HL-60/S4 treated with phorbol 12-myristate 13-acetate at 8.2 ng/mL for 4 days and 3 days (cell line): ENCODE results near the gene DHX34.

Source experiments
- in situ Hi-C: fragments of 300-500 bp; cut with MboI; formaldehyde crosslinking; loops from 2 replicates; pipeline ENCODE4 v1.15.0; 2022; ENCODE audit warnings: low sequenced_read_pairs

Gene DHX34

DNA sequence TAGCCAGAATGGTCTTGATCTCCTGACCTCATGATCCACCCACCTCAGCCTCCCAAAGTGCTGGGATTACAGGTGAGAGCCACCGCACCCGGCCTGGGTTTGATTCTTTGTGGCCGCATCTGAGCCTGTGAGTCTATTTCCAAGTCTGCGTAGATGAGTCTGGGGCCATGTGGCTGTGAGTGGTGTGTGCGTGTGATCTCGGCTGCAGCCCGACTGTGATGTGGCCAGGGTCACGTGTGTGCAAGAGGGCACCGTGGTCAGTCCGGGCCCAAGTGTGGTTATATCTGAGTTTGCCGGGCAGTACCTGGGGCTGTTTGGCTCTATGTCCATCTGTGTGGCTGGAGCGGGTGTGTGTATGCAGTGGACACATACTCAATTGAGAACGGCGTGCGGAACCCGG, 64.8 kb downstream of the DHX34 start:
- in situ Hi-C loops, result no loop called here

DNA sequence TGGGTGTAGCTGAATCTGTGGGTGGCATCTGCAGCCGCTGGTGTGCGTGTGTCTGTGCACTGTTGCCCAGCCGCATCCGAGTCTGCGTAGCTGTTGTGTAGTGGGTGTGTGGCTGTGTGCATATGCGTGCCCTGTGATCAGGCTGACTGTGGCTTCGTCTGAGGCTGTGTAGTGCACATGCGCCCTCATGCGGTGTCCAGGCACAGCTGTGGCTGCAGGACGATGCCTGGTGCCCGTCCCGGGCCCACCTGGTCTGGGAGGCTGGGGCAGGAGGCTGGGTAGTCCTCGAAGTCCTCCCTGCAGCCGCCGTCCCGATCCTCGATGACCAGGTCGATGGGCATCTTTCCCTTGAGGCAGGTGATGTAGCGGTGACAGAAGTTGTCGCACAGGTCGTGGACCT, 65.4 kb downstream of the DHX34 start:
- in situ Hi-C loops, result no loop called here

DNA sequence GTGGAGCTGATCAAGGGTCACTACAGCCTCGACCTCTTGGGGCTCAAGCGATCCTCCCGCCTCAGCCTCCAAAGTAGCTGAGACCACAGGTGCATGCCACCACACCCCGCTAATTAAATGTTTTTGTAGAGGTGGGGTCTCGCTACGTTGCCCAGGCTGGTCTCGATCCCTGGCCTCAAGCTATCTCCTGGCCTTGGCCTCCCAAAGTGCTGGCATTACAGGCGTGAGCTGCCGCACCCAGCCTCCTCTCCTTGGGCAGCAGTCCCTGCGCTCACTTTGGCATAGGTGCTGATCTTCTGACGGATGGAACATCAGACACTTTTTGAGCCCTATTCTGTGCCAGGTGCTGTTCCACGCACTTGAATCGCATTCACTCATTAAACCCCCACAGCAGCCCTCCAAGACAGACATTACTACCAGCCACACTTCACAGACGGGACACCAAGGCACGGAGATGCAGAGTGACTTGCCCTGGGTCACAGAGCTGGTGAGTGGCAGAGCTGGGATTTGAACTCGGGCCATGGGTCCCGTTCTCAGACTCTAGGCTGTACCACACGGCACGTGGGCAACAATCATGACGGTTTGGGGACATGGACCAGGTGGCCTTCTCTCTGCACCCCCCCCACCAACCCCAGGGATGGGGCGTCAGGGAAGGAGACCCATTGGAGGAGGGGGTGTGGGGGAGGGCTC, 67.0 kb downstream of the DHX34 start:
- in situ Hi-C loops, result no loop called here

DNA sequence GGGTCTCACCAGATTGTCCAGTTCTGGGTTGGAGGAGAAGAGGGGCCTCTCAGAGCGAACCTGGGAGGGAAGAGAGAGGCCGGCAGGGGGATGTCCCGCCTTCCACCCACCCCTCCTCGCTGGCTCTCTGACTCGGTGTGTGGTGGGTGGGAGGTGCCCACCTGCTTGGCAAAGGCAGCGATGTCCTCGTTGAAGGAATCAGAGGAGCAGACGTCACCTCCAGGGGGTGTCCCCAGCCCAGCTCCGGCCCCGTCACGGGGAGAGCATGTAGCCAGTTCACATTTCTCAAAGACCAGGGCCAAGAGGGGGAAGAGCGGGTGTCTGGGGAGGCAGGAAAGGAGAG, 67.5 kb downstream of the DHX34 start:
- in situ Hi-C loops, result no loop called here

DNA sequence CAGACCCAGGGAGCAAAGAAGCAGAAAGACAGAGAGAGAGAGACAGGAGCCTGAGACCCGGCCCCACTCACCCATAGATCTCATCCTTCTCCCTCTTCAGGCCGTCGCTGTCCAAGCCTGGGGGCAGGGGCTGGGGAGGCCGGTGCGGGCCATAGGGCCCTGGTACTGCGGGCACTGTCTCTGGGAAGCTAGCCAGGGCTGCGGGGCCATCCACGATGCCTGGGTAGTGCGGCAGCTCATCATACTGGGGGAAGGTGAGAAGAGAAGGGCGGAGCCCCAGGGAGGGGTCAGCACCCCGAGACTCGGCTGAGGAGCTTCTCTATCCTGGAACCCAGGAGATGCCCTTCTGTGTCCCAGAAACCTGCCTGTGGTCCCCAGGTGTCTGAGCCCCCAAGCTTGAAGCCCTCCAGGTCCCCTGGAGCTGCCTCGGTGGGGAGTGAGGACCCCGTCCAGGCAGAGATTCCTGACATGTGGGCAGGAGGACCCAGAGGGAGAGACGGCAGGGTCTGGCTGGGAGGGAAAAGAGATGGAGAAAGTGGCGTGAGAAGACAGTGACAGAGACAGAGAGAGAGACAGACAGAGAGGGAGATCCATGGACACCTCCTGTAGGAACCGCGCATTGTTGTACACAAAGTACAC, 68.1 kb downstream of the DHX34 start:
- in situ Hi-C loops, result no loop called here

DNA sequence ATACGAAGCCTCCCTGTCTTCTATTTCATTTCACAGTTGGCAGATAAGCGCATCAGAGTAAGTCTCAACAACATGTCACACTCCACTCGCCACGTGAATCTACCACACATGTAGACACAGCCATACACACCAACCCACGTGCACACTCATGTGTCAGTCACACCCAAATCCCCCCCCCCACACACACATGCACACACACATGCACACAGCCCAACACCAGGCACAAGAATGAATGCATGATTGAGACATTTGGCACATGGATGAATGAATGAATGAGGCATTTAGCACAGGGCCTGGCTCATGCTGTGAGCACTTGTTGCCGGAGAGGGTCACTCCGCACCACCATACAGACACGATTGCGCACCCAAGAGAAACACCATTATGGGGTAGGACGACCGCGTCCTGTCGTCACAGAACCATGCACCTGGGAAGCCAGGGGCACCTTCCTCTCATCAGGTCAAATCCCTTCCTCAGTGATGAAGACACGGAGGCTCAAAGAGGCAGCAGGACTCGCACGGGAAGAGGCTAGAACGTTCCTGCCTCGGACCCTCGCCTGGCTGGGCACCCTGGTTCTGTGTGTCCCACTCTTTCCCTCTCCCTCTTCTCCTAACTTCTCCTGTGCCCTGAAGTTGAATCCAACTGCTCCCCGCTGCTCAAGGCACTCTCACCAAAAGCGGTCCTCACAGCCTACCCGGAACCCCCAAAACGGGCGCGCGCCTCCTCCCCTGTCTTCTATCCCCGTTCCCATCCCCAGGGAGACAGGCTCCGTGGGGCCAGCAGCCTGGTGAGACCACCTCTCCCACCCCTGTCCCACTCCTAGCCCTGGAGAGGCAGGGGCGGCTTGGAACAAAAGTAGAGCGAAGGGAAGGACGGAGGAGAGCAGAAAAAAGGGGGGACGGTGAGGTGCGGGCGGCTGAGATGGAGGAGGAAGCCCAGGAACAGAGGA, 68.9 kb downstream of the DHX34 start:
- in situ Hi-C loops, result no loop called here

DNA sequence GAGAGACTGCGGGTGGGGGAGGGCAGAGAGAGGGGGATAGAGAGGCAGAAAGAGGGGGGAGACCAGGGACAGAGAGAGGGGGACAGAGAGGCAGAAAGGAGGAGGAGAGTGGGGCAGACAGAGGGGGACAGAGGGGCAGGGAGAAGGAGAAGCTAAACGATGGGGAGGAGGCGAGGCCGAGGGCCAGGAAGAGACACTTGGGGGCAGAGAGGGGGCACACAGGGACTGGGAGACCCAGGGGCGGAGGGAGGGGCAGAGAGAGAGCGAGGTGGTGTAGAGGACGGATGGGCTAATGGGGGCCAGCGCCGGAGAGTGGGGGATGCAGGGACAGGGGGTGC, 69.5 kb downstream of the DHX34 start:
- in situ Hi-C loops, result no loop called here

DNA sequence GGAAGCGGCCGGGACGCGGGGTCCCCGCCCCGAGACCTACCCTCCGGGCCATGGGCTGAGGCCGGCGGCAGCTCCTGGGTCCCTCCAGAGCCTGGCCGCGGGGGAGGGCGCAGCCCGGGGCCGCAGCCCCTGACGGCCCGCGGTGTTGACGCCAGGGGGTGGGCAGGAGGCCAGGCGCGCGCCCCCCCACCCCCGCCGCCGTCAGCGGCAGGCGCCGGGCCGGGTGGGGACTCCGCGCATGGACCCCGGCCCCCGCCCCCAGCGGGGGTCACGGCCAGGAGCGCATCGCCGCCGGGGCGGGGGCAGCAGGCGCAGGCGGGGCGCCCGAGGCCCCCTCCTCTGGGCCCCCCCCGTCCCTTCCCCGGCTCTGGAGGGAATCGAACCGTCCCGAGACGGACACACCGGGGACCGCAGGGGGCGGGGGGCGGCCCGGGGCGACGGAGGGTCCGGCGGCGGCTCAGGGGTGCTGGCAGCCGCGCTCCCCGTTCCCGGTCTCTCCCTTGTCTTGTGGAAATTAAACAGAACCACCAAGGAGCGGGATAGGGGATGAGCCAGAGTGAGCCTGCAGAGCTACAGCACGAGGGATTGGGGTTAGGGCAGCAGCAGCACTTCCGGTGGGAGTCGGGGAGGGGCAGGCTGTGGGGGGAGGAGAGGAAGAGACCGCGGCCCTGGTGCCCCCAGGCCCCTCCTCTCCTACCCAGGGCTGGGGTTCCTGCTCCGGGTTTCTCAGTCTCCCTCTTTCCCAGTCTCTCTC, 70.1 kb downstream of the DHX34 start, which contains the start of gene MEIS3:
MEIS3 (minus strand) TSS at position 498 of the 754 bp plus-strand sequence; CDS start at position 52, 446 bp downstream.
- in situ Hi-C loops, result no loop called here

DNA sequence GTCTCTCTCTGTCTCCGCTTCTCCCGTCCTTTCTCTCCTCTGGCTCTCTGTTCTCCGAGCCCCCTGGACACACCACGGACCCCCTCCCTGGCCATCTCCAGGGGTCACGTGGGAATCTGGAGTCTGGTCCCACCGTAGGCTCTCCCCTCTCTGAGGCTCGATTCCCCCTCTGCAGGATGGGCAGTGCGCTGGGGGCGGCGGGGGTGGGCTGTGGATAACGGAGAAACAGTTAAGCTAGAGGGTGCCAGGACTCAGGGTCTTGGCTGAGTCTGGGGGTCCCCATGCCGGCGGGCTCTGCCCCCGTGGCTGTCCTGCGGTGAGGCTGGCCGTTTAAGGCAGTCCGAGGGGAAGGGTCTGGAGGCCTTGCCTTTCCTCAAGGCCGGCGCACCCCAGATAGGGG, 70.7 kb downstream of the DHX34 start:
- in situ Hi-C loops, result no loop called here

DNA sequence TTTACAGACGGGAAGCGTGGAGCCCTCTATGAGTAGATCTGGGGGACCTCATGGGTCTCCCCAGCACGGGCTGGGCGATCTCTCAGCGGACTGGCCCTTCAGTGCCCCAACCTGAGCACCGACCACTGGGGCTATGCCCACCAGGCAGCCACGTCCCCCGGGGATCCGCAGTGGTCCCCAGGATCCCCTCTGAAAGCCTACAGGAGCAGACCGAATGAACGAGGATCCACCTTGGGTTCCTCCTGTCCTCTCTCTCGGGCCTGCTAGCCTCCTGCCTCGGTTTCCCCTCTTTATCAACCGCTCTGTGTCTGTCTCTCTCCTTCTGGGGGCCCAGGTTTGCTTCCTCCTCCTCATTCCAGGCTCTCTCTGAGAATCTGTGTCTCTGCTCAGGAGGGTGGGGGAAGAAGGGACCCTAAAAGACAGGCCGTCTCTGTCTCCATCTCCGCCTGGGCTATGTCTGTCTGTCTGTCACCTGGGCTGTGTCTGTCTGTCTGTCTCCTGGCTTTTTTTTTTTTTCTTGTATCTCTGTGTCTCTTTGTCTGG, 72.2 kb downstream of the DHX34 start:
- in situ Hi-C loops, result no loop called here

DNA sequence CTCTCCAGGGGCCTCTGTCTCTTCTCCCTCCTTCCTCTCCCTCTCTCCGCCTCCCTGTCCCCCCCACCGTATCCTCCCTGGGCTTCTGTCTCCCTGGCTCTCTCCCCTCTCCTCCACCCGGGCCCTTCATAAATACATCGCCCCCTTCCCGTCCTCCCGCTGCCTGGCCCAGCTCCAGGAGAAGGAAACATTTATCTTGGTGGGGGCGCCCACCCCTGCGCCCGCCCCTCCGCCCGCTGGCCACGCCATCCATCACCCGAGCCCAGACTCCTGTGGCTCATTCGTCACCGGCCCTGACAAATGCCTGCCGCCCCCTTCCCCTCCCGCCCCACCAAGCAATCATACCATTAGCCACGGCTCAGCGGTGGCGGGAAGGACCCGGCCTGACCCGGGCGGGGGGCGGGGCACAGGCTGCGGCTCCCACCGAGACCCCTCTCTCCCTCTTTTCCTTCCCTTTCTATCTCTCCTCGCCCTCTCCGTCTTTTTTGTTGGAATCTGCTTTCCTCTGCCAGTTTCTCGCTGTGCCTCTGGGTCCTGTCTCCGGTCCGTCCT, 72.8 kb downstream of the DHX34 start:
- in situ Hi-C loops, result no loop called here

DNA sequence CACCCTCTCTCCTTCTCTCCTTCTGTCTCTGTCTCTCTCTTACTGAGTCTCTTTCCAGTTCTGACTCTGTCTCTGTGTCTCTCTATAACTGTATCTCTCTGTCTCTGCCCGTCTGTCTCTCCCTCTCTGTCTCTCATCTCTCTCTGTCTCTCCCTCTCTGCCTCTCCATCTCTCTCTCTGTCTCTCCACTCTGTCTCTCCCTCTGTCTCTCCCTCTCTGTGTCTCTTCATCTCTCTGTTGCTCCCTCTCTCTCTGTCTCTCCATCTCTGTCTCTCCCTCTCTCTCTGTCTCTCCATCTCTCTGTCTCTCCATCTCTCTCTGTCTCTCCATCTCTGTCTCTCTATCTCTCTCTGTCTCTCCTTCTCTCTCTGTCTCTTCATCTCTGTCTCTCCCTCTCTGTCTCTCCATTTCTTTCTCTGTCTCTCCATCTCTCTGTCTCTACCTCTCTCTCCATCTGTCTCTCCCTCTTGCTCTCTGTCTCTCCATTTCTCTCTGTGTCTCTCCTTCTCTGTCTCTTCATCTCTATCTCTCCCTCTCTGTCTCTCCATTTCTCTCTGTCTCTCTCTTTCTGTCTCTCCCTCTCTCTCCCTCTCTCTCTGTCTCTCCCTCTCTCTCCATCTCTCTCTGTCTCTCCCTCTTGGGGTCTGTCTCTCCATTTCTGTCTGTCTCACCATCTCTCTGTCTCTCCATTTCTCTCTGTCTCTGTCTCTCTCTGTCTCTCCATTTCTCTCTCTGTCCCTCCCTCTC, 73.5 kb downstream of the DHX34 start:
- in situ Hi-C loops, result no loop called here

DNA sequence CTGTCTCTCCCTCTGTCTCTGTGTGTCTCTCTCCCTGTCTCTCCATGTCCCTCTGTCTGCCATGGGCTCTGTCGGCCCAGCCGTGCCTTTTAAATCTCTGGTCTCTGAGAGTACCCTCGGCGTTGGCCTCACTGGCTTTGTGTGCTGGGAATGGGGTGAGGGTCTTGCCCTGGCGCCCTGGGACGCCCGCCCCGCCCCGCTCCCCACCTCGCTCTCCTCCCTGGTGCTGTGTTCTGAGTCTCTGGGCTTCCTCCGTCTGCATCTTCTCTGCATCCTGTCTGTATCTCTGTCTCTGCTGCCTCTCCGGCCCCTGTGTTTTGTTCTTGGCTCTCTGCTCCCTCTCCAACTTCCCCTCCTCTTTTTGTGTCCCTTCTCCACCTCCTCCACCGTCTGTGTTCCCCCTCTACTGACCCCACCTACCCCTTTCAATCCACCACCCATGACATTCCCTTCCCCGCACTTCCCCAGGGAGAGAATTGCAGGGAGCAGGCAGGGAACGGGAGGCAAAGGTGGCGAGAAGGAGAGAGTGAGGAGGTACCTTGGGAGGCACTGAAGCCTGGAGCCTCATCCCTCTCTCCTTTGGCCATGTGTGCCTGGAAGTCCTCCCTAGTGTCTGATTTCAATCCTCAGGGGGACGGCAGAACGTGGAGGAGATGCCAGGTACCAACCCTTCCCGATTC, 74.2 kb downstream of the DHX34 start:
- in situ Hi-C loops, result no loop called here

DNA sequence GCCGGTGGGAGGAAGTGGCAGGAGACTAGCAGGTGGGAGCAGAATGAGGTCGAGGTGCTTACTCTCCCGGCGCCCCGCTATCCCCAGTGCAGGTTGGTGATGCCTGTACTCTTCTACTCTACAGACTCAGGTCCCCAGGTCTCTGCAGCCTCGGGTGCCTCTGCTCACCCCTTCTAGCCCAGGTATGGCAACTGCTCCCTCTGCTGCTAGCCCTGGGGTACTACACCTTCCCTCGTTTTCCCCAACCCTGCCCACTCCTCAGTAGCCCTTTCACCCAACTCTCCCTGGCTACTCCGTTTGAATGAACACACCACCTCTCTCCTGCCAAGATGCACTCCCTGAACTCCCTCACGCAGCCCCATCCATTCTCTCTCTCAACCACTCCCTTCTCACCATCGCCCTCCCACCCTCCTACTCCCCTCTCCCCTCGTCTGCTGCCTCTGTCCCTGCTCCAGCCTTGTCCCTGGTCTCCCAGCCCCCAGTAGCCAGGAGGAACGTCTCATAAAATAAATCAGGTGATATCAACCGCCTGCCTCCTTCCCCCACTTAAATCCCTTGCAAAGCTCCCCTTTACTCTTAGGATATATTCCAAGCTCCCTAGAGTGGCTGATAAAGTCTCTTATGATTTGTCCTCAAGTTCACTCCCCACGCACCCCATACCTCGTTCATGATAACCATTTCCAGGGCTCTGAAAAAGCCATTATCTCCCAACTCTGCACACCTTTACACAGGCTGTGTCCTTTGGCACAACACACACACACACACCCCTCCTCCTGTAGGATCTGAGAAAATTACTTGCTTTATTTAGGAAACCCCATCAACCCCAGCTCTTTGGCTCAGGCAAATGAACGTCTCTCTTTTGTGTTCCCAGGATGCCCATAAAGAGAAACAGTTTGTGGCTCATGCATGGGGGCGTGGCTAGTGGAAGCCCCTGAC, 78.4 kb downstream of the DHX34 start:
- in situ Hi-C loops, result no loop called here

DNA sequence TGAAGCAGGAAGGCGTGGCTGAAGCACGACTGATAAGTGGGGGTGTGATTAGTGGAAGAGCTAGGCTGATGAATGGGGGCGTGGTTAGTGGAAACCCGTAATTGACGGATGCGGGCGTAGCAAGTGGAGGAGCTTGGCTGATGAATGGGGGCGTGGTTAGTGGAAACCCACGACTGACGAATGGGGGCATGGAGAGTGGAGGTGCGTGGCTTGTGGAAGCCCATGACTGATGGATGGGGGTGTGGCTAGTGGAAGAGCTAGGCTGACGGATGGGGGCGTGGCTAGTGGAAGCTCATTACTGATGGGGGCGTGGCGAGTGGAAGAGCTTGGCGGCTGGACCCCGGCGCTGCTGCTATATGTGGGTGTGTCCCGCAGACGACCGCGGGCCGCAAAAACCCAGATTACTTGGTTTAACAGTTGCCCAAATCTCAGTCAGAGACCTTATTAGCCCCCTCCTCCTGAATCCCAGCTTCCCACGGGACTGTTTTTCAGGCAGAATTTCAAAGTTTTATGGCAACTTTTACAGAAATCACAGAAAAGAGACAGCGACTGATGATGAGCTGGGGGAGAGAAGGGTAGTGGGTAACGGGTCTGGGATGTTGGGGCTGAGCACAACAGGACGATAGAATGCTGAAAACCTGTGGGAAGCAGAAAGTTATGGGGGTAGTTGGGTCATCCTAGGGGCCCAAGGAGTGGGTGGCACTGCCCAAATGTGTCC, 79.2 kb downstream of the DHX34 start:
- in situ Hi-C loops, result no loop called here

DNA sequence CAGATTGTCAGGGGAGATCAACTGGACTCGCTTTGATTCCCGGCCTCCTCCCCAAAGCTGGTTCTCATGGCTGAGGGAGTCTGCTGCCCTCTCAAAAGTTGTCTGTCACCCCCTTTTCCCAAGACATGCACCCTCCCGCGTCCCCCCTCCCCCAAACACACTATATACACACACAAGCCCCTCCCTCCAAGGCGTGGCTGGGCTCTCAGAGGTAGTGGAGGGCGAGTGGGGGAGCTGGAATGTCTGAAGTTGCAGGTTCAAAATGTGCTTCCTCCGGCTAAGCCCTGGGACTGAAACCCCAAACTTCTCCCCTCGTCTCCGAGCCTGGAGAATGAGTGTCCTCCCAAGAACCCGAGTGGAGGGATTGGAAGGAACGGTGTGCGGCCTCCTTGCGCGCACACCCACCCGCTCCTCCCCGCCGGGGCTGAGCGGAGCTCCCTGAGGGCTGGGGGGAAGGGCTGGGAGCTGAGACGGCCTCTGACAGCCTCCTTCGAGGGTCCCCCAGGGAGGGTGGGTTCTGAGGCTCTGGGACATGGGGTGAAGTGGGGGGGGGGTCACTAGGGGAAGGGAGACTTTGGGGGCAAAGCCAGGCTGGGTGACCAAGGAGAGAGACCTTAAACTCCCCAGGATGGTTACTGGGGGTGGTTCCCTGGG, 80.2 kb downstream of the DHX34 start:
- in situ Hi-C loops, result no loop called here
